COLO668 (cell line): ENCODE measurements around the gene HELZ2.

Source experiments
- DNase-seq: peaks from one replicate; lab custom pipeline; 2025; ENCODE audit not compliant: unreplicated experiment; lab: John Stamatoyannopoulos, UW

The HELZ2 gene

GRCh38 chr20:63598479-63599395 is 24.7 kb upstream of the HELZ2 start:
- no peak for DNase-seq

- no peak for DNase-seq
These were observed 23.8 kb upstream of the HELZ2 start for GRCh38 chr20:63597651-63598478.

- no peak for DNase-seq
These were observed 22.4 kb upstream of the HELZ2 start for GRCh38 chr20:63596423-63596822.

- no peak for DNase-seq
These were observed 21.5 kb upstream of the HELZ2 start for GRCh38 chr20:63595416-63596127.

- DNase-seq = no peak
These were observed 20.1 kb upstream of the HELZ2 start for GRCh38 chr20:63594043-63594561.

- DNase-seq = no peak
These were observed 18.6 kb upstream of the HELZ2 start for GRCh38 chr20:63592661-63593060.

GRCh38 chr20:63591786-63592355 is 17.8 kb upstream of the HELZ2 start:
- DNase-seq = no peak

GRCh38 chr20:63591147-63591533 is 17.1 kb upstream of the HELZ2 start:
- no peak for DNase-seq

GRCh38 chr20:63590218-63591146 is 16.4 kb upstream of the HELZ2 start:
- DNase-seq = no peak

- DNase-seq = no peak
These were observed 15.5 kb upstream of the HELZ2 start for GRCh38 chr20:63589261-63590217.

GRCh38 chr20:63588641-63589041 is 14.6 kb upstream of the HELZ2 start:
- no peak for DNase-seq

- DNase-seq = no peak
These were observed 13.9 kb upstream of the HELZ2 start for GRCh38 chr20:63587776-63588591.

- DNase-seq = no peak
These were observed 13.2 kb upstream of the HELZ2 start for GRCh38 chr20:63587256-63587655.

GRCh38 chr20:63586797-63587196 is 12.8 kb upstream of the HELZ2 start:
- no peak for DNase-seq

GRCh38 chr20:63585616-63586565 is 11.9 kb upstream of the HELZ2 start:
- DNase-seq = no peak

- peak; percentile 40 for DNase-seq
These were observed 8.5 kb upstream of the HELZ2 start for GRCh38 chr20:63582382-63583063.
